Right renal cortex interstitium (tissue), 3 donors: ENCODE results near the gene ARID4A. TPM values are rescaled to one million over a fixed set of nuclear protein-coding genes. Genes with fewer than 3 reads are reported as not detected.

Source experiments
- polyA plus RNA-seq, 3 donors: library from polyadenylated mRNA; unstranded; fragments of 120-200 nt; gene quantifications; one replicate each; pipeline ENCODE4 v1.2.1, GENCODE V29; 2013; ENCODE audit not compliant: insufficient read length in 3 of 3

ARID4A gene
- polyA plus RNA-seq, 3 donors: 30.6 to 36.2 (median 33.9) TPM

Other genes with a start within 250 kb of the ARID4A start
- 10 to 100 TPM; 80.2 to 92.1 (median 81.3) TPM for gene ARMH4, start 146.3 kb upstream of the ARID4A start, polyA plus RNA-seq
- 100 to 1,000 TPM; 103 to 115 (median 104) TPM for gene ACTR10, start 98.4 kb upstream of the ARID4A start, polyA plus RNA-seq
- 100 to 1,000 TPM; 140 to 162 (median 147) TPM for gene PSMA3, start 53.7 kb upstream of the ARID4A start, polyA plus RNA-seq
- gene TOMM20L, start 97.4 kb downstream of the ARID4A start, polyA plus RNA-seq: 1 to 10 TPM; 1.1 to 2.1 (median 1.4) TPM
- gene TIMM9, start 129.0 kb downstream of the ARID4A start, polyA plus RNA-seq: 10 to 100 TPM; 85.7 to 93.7 (median 93.0) TPM
- gene KIAA0586, start 129.2 kb downstream of the ARID4A start, polyA plus RNA-seq: 10 to 100 TPM; 22.2 to 24.8 (median 23.1) TPM